ENCODE measurements around the gene MFNG.

GRCh38 chr22:37525746-37526350, 39.7 kb upstream of the MFNG start:
- TF ChIP-seq POLR2A (IDR thresholded peaks at IDR 0.05), result no peak
- no peak for TF ChIP-seq CTCF (IDR thresholded peaks at IDR 0.05)

All from prostate gland (tissue), 2 donors.